Measurements from ENCODE around the gene S100A4. TPM values are rescaled to one million over a fixed set of nuclear protein-coding genes. Genes with fewer than 3 reads are reported as not detected.

The S100A4 gene
- total RNA-seq, 1 donor from 2014 or later = 137 TPM

DNA sequence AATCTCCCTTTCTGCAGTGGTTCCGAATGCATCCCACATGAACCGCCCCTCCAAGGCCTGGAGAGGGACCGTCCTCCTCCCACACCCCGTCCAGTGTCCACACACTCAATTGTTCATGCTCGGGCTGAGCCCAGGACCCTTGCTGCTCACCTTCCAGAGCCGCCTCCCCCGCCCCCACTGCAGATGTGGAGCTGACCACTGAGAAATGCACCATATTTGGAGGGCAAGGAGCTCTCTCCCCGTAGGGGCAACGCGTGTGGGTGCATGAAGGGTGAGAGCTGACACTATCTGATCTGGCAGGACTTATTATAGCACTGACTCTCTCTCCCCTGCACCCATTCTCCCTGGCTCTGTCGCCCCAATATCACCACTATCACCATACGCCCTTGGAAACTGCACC is 7.5 kb upstream of the S100A4 start:
- H3K9me3 ChIP-seq (replicated peaks) = no peaks in the 10 kb centered on the region
- no peak overlapping the region for H3K4me3 ChIP-seq
- no peaks in the 10 kb centered on the region for H3K27me3 ChIP-seq (ENCODE audit: low read depth)
- no peaks in the 10 kb centered on the region for H3K36me3 ChIP-seq
- intact Hi-C loops (cut with micrococcal nuclease) = no loop called here
- peaks cover 43% of the 10 kb centered on the region for H3K4me1 ChIP-seq
- no peak for DNase-seq
- H3K27ac ChIP-seq (replicated peaks) = no peak overlapping the region
- TF ChIP-seq, protein P1, sequence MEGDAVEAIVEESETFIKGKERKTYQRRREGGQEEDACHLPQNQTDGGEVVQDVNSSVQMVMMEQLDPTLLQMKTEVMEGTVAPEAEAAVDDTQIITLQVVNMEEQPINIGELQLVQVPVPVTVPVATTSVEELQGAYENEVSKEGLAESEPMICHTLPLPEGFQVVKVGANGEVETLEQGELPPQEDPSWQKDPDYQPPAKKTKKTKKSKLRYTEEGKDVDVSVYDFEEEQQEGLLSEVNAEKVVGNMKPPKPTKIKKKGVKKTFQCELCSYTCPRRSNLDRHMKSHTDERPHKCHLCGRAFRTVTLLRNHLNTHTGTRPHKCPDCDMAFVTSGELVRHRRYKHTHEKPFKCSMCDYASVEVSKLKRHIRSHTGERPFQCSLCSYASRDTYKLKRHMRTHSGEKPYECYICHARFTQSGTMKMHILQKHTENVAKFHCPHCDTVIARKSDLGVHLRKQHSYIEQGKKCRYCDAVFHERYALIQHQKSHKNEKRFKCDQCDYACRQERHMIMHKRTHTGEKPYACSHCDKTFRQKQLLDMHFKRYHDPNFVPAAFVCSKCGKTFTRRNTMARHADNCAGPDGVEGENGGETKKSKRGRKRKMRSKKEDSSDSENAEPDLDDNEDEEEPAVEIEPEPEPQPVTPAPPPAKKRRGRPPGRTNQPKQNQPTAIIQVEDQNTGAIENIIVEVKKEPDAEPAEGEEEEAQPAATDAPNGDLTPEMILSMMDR (IDR thresholded peaks at IDR 0.05; ENCODE audit: borderline replicate concordance) = no peak

DNA sequence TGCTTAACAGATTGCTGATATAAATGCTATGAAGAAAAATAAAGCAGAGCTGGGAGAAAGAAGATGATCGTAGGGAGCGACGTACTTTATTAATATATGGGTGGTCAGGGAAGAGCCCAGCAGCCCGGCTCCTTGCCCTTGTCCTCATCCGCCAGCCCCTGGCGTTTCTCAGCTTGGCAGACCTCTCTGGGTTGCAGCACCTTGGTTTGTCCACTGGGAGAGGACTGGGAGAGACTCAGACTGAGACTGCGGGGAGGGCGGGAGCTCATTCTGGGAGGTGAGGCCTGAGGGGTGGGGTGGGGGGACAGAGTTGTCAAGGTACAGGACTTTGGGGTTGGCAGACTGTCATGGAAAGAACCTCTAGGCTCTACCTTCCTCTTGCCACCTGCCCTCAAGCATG is 6.7 kb upstream of the S100A4 start:
- TF ChIP-seq, protein P1 (IDR thresholded peaks at IDR 0.05; ENCODE audit: borderline replicate concordance) = no peak
- Histone ChIP-seq H3K4me3 (no peak overlapping the region), H3K27me3 (ENCODE audit: low read depth) (no peaks in the 10 kb centered on the region), H3K36me3 (no peaks in the 10 kb centered on the region), H3K9me3 (replicated peaks) (no peaks in the 10 kb centered on the region), H3K27ac (replicated peaks) (no peak overlapping the region), H3K4me1 (peaks cover 51% of the 10 kb centered on the region)
- no peak for DNase-seq
- intact Hi-C loops (cut with micrococcal nuclease) = no loop called here

DNA sequence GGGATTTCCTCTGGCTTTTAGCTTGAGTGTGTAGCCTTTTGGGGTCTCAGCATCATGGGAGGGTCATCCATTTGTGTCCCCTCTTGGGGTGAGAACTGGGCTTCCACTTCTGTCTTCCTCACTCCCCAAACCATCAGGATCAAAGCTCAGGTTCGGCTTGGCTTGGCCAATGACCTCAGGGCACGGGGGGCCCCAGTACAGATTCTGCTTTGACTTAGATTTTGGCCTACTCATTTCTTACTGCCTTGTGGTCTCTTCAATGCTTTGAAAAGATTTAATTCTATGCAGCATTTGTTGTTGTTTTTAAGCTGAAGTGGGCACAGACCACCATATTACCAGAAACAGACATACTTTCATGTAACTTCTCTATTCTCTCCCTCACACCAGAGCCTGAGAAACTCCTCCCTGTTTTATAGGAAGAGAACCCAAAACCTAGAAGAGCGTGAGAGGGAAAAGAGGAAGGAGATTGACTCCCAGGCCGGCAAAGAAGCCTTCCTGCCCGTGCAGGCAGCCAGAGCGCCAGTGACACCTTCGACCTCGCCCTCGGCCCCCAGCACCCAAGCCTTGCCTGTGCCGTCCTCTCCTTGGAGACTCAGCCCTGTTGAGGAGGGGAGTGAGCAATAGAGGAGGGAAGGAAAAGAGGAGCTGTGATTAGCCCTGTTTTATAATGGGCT is 5.4 kb upstream of the S100A4 start:
- TF ChIP-seq, protein P1 (IDR thresholded peaks at IDR 0.05; ENCODE audit: borderline replicate concordance) = no peak
- intact Hi-C loops (cut with micrococcal nuclease) = no loop called here
- DNase-seq = no peak
- peaks cover 65% of the 10 kb centered on the region for H3K4me1 ChIP-seq
- H3K36me3 ChIP-seq = no peaks in the 10 kb centered on the region
- no peaks in the 10 kb centered on the region for H3K9me3 ChIP-seq (replicated peaks)
- no peak overlapping the region for H3K4me3 ChIP-seq
- H3K27me3 ChIP-seq (ENCODE audit: low read depth) = no peaks in the 10 kb centered on the region
- peak overlapping the region; percentile 68 for H3K27ac ChIP-seq (replicated peaks)

DNA sequence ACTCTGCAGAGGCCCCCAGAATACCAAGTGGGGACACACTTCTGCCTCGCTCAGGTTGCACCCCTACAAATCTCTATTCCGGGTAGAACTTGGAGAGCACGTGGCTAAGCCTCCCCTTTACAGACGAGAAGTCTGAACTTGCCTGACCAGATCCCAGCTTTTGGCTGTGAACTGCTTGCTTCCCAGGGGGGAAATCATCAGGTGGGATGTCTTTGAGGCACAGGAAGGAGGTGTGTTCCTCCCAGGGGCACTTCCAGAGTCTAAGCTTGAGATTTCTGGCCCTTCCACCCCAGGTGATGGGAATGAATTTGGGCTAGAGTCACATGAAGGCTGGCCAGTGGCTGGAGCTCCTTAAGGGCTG is 4.8 kb upstream of the S100A4 start:
- Histone ChIP-seq H3K9me3 (replicated peaks) (no peaks in the 10 kb centered on the region), H3K4me3 (no peak overlapping the region), H3K36me3 (no peaks in the 10 kb centered on the region), H3K4me1 (peaks cover 71% of the 10 kb centered on the region), H3K27me3 (ENCODE audit: low read depth) (no peaks in the 10 kb centered on the region), H3K27ac (replicated peaks) (peak overlapping the region; percentile 68)
- intact Hi-C loops (cut with micrococcal nuclease) = no loop called here
- TF ChIP-seq, protein P1 (IDR thresholded peaks at IDR 0.05; ENCODE audit: borderline replicate concordance) = no peak
- DNase-seq = no peak

DNA sequence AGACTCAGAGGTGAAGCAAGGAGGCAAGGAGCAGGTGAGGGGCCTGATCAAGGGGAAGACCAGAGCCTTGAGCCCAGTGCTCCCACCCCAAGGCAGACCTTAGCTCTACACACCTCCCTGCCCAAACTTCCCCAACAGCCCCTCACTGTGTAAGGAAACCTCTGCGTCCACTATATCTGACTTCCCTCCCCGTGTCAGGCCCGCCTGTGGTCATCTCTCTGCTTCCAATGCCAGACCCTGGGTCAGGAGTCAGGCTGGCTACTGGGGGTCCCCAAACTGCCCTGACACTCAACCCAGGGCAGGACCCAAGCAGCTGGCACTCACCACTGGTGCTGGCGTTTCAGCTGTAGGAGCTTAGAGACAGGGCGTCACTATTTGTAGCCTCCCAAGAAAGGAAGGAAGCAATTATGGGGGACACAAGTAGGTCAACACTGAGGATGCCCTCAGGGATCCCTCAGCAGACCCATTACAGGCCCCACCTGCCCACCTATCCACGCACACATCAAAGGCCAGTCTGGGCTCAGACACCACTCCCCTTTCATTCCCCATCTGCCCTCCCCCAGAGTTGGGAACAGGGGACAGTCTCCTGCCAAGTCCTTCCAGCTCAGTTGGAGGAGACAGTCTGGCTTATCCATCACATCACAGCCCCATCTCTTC is 4.3 kb upstream of the S100A4 start:
- Histone ChIP-seq H3K27me3 (ENCODE audit: low read depth) (no peaks in the 10 kb centered on the region), H3K4me1 (peaks cover 76% of the 10 kb centered on the region), H3K36me3 (no peaks in the 10 kb centered on the region), H3K4me3 (no peak overlapping the region), H3K27ac (replicated peaks) (peak overlapping the region; percentile 68), H3K9me3 (replicated peaks) (no peaks in the 10 kb centered on the region)
- DNase-seq = no peak
- TF ChIP-seq, protein P1 (IDR thresholded peaks at IDR 0.05; ENCODE audit: borderline replicate concordance) = no peak
- intact Hi-C loops (cut with micrococcal nuclease) = no loop called here

Data from left ventricle myocardium inferior (tissue), 1 donor.